Colonic mucosa (tissue), 4 donors: ENCODE data around the gene CAVIN4. TPM values are rescaled to one million over a fixed set of nuclear protein-coding genes. Genes with fewer than 3 reads are reported as not detected.

Experiments
- DNase-seq: peaks from one replicate; pipeline ENCODE4 v3.0.0-alpha.2; 2020
- H3K27ac ChIP-seq: fragments of 200-600 bp; one replicate; pipeline ENCODE4 v1.8.0; 2021
- H3K27me3 ChIP-seq: fragments of 200-600 bp; one replicate; pipeline ENCODE4 v1.8.0; 2021
- H3K36me3 ChIP-seq: fragments of 200-600 bp; one replicate; pipeline ENCODE4 v1.8.0; 2021
- H3K4me1 ChIP-seq: fragments of 200-600 bp; one replicate; pipeline ENCODE4 v1.8.0; 2021; ENCODE audit warnings: mild to moderate bottlenecking
- H3K4me3 ChIP-seq: fragments of 200-600 bp; one replicate; pipeline ENCODE4 v1.8.0; 2021
- H3K9ac ChIP-seq, 2 donors: one replicate each; pipeline ENCODE4 v1.7.0; 2013; ENCODE audit warnings: control low read depth in 2 of 2, low read depth in 2 of 2, low read length in 2 of 2
- H3K9me3 ChIP-seq: fragments of 200-600 bp; one replicate; pipeline ENCODE4 v1.8.0; 2021
- intact Hi-C: fragments of 100-400 bp; cut with DNase I; formaldehyde crosslinking; loops from one replicate; pipeline ENCODE4 v1.14.1; 2022
- total RNA-seq, 2 donors: library from RNA; stranded (reverse); fragmentation: NEBNext Ultra II Directional in 1 of 2; extraction: Animal tissue kit (Norgen Biotek cat#: 25700) in 1 of 2; gene quantifications; one replicate each; pipeline ENCODE4 v1.2.1, GENCODE V29; 2021
- TF ChIP-seq, protein P1 (sequence below): fragments of 200-600 bp; IDR thresholded peaks from one replicate; pipeline ENCODE4 v1.8.0; 2022; ENCODE audit warnings: antibody characterized with exemption, mild to moderate bottlenecking
- donor health status: healthy.
- donor health status: DM: no; HTN: no; CAD: no.
- donor health status: DM: no; HTN: no; CAD: no.

CAVIN4 gene
- total RNA-seq, 2 donors from 2014 or later = 0.17 TPM; not detected in 1

DNA sequence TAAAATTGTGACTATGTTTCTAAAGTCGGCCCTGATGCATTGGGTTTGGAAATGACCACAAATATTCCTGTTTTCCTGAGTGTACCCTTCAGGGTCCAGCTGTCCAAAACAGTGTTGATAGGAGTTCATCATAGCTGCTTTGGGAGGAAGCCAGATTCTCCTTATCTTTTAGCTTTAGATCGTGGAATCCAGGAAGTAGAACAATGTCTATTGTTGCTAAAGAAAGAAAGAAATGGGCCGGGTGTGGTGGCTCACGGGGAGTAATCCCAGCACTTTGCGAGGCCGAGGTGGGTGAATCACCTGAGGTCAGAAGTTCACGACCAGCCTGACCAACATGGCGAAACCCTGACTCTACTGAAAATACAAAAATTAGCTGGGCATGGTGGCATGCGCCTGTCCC lies 9.5 kb downstream of the CAVIN4 start:
- Histone ChIP-seq H3K4me1 (no peaks in the 10 kb centered on the region), H3K9me3 (no peaks in the 10 kb centered on the region), H3K27me3 (no peaks in the 10 kb centered on the region), H3K27ac (no peak overlapping the region), H3K36me3 (no peaks in the 10 kb centered on the region), H3K4me3 (no peak overlapping the region), H3K9ac (no peak overlapping the region)
- TF ChIP-seq, protein P1, sequence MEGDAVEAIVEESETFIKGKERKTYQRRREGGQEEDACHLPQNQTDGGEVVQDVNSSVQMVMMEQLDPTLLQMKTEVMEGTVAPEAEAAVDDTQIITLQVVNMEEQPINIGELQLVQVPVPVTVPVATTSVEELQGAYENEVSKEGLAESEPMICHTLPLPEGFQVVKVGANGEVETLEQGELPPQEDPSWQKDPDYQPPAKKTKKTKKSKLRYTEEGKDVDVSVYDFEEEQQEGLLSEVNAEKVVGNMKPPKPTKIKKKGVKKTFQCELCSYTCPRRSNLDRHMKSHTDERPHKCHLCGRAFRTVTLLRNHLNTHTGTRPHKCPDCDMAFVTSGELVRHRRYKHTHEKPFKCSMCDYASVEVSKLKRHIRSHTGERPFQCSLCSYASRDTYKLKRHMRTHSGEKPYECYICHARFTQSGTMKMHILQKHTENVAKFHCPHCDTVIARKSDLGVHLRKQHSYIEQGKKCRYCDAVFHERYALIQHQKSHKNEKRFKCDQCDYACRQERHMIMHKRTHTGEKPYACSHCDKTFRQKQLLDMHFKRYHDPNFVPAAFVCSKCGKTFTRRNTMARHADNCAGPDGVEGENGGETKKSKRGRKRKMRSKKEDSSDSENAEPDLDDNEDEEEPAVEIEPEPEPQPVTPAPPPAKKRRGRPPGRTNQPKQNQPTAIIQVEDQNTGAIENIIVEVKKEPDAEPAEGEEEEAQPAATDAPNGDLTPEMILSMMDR = no peak
- intact Hi-C loops = no loop called here
- DNase-seq = no peak

DNA sequence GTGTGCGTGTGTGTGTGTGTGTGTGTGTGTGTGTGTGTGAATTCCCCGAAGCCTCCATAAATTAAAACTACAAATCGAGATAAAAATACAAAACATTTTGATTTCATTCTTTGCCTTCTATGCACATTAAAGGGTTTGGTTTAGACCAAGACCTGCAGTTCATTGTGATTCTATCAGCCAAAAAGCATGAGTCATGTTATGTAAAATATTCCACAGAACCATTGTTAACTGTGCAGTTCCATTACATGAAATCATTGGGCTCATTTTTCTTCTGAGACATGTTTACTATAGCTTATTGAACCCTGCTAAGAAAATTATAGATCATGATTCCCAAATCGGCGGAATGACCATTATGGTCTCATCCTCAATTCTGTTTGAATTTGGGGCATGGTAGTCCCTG lies 11.7 kb downstream of the CAVIN4 start:
- H3K9me3 ChIP-seq = no peaks in the 10 kb centered on the region
- DNase-seq = no peak
- no peak overlapping the region for H3K4me3 ChIP-seq
- TF ChIP-seq, protein P1 = no peak
- H3K27me3 ChIP-seq = no peaks in the 10 kb centered on the region
- intact Hi-C loops = no loop called here
- no peak overlapping the region for H3K27ac ChIP-seq
- H3K36me3 ChIP-seq = no peaks in the 10 kb centered on the region
- no peaks in the 10 kb centered on the region for H3K4me1 ChIP-seq
- no peak overlapping the region for H3K9ac ChIP-seq

DNA sequence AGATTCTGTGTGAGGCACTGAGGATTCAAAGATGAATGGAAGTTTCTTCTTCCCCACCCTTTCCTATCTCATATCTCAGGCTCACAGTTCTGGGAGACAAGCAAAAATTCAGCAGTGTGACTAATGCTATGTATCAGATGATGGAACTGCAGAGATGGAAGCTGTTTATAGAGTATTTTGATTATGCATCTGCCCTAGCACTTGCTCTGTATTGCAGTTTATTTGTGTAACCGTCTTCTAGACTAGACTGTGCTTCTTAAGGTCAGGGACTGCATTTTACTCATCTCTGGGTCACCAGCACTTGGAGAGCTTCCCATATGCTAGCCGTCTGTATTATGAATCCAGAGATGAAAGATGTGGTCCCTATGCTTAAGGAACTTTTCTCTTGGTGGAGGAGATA lies 12.6 kb downstream of the CAVIN4 start:
- Histone ChIP-seq H3K9me3 (no peaks in the 10 kb centered on the region), H3K4me1 (no peaks in the 10 kb centered on the region), H3K27ac (no peak overlapping the region), H3K4me3 (no peak overlapping the region), H3K27me3 (no peaks in the 10 kb centered on the region), H3K9ac (no peak overlapping the region), H3K36me3 (no peaks in the 10 kb centered on the region)
- no peak for DNase-seq
- intact Hi-C loops = loop anchor here (10.0 kb wide), 1 partner anchor 1406 kb away; no protein-coding TSS in a partner anchor
- TF ChIP-seq, protein P1 = no peak

DNA sequence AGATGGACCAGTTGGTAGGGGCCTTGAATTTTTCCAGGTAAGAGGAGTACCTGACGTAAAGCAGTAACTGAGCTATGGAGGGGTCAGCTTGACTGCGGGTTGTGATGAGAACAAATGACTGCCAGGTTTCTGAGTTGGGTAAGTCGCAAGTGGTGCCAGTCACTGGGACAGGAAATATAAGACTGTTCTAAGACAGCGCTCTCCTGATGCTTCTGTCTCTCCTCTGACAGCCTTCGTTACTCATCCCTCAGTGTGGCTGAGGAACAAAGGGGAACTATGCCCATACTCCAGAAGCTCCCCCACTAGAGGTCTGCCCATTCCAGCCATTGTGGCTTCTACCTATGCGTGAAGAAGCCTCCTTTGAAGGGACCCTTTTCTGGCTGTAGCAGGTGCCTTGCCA lies 13.3 kb downstream of the CAVIN4 start:
- H3K9me3 ChIP-seq = no peaks in the 10 kb centered on the region
- TF ChIP-seq, protein P1 = no peak
- H3K27ac ChIP-seq = no peak overlapping the region
- intact Hi-C loops = loop anchor here (10.0 kb wide), 1 partner anchor 1406 kb away; no protein-coding TSS in a partner anchor
- no peak overlapping the region for H3K4me3 ChIP-seq
- no peaks in the 10 kb centered on the region for H3K27me3 ChIP-seq
- H3K9ac ChIP-seq = no peak overlapping the region
- DNase-seq = no peak
- H3K4me1 ChIP-seq = no peaks in the 10 kb centered on the region
- H3K36me3 ChIP-seq = no peaks in the 10 kb centered on the region

DNA sequence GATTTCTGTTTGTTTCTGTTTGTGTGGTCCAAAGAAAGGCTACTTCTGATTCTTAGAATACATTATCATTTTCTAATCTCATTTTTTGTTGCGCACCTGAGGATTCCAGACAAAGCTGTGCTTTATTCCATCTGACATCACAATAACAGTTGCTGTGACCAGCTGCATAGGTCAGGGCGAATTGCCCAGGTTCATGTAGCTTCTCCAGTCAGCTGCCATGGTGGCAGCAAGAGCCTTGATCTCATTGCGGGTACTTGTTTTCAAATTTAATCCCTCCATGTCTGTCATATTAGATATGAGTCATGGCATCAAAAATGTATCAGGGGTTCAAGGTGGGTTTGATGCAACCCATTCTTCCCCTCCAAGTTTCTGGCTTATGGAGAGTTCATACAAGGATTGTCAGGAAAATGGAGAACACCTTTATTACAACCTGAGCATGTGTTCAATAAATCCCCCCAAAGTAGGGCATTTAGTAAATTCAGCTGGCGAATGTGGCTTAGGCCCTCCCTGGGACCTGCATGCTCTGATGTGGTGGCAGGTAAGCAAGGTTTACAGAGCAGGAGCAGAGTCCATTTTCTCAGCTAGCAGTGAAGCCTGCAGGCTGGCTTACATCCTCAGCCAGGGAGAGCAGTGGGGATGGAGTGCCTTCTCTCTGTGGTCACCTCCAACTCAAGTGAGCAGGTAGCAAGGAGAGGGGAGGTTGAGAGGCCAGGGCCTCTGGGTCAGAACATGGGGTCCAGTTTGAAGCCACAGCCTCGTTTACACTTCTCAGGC lies 13.9 kb downstream of the CAVIN4 start:
- no peak overlapping the region for H3K4me3 ChIP-seq
- H3K36me3 ChIP-seq = no peaks in the 10 kb centered on the region
- no peak overlapping the region for H3K9ac ChIP-seq
- intact Hi-C loops = loop anchor here (10.0 kb wide), 1 partner anchor 1407 kb away; no protein-coding TSS in a partner anchor
- no peaks in the 10 kb centered on the region for H3K27me3 ChIP-seq
- DNase-seq = no peak
- no peaks in the 10 kb centered on the region for H3K4me1 ChIP-seq
- no peaks in the 10 kb centered on the region for H3K9me3 ChIP-seq
- H3K27ac ChIP-seq = no peak overlapping the region
- TF ChIP-seq, protein P1 = no peak
